Measurements from ENCODE around the gene AOC3. TPM values are rescaled to one million over a fixed set of nuclear protein-coding genes. Genes with fewer than 3 reads are reported as not detected.

AOC3 gene
- polyA plus RNA-seq, 1 donor from 2014 or later: 0.35 TPM

DNA sequence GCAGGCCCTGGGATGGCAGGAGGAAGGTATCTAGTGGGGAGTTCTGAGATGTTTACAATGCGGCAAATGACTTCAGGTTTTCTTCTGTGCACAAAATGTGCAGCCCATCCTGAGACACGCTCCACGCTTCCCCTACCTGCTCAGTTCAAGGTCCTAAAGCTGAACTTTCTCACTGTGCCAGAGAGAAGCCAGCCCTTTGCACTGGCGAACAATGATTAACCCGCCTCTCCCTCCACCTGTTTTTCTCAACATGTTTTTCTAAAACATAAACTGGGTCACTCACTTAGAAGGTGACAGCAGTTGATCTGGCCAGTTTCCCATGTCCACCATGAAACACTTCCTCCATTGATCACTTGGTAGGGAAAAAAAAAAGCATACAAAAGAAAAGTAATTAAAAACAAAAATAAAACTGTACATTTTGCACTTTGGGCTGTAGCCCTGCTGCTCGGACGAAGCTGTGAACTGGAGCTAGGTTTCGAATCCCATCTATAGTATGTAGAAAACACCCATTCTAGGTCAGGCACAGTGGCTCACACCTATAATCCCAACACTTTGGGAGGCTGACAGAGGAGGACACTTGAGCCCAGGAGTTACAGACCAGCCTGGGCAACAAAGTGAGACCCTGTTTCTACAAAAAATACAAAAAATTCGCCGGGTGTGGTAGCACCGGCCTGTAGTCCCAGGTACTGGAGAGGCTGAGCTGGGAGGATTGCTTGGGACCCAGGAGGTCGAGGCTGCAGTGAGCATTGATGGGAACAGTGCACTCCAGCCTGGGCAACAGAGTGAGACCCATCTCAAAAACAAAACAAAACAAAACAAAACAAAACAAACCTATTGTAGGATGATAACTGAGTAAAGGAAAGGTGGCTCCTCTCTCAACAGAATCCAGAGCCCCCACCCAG lies 43.5 kb downstream of the AOC3 start:
- Histone ChIP-seq H3K27ac (ENCODE audit: low read length) (no peak overlapping the region), H3F3A (ENCODE audit: insufficient read depth, low read length, poor library complexity, severe bottlenecking) (no peaks in the 10 kb centered on the region), H3K4me2 (ENCODE audit: low read length) (no peak overlapping the region), H3K9me2 (ENCODE audit: insufficient read depth, low read length) (no peaks in the 10 kb centered on the region), H3K27me3 (ENCODE audit: insufficient read depth, low read depth, low read length) (no peaks in the 10 kb centered on the region), H3K36me3 (ENCODE audit: insufficient read depth, low read length) (no peaks in the 10 kb centered on the region), H3K9ac (ENCODE audit: low read length) (no peak overlapping the region), H4K20me1 (ENCODE audit: insufficient read depth) (no peaks in the 10 kb centered on the region), H2AFZ (ENCODE audit: low read depth, low read length) (no peak overlapping the region), H3K4me3 (ENCODE audit: low read length) (no peak overlapping the region), H3K9me3 (ENCODE audit: low read length) (no peaks in the 10 kb centered on the region), H3K79me2 (replicated peaks; ENCODE audit: insufficient read depth, low read length) (no peaks in the 10 kb centered on the region)
- TF ChIP-seq EZH2 (IDR thresholded peaks at IDR 0.05; ENCODE audit: borderline replicate concordance, insufficient read depth, low read length, poor library complexity, severe bottlenecking): no peak
- TF ChIP-seq, protein P1, sequence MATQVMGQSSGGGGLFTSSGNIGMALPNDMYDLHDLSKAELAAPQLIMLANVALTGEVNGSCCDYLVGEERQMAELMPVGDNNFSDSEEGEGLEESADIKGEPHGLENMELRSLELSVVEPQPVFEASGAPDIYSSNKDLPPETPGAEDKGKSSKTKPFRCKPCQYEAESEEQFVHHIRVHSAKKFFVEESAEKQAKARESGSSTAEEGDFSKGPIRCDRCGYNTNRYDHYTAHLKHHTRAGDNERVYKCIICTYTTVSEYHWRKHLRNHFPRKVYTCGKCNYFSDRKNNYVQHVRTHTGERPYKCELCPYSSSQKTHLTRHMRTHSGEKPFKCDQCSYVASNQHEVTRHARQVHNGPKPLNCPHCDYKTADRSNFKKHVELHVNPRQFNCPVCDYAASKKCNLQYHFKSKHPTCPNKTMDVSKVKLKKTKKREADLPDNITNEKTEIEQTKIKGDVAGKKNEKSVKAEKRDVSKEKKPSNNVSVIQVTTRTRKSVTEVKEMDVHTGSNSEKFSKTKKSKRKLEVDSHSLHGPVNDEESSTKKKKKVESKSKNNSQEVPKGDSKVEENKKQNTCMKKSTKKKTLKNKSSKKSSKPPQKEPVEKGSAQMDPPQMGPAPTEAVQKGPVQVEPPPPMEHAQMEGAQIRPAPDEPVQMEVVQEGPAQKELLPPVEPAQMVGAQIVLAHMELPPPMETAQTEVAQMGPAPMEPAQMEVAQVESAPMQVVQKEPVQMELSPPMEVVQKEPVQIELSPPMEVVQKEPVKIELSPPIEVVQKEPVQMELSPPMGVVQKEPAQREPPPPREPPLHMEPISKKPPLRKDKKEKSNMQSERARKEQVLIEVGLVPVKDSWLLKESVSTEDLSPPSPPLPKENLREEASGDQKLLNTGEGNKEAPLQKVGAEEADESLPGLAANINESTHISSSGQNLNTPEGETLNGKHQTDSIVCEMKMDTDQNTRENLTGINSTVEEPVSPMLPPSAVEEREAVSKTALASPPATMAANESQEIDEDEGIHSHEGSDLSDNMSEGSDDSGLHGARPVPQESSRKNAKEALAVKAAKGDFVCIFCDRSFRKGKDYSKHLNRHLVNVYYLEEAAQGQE (IDR thresholded peaks at IDR 0.05; ENCODE audit: borderline replicate concordance): no peak
- no peak for TF ChIP-seq SMC3 (conservative IDR thresholded peaks at IDR 0.05; ENCODE audit: poor library complexity)
- TF ChIP-seq TAF1 (IDR thresholded peaks at IDR 0.05; ENCODE audit: low read depth): no peak
- no peak for TF ChIP-seq EP300 (conservative IDR thresholded peaks at IDR 0.05; ENCODE audit: poor library complexity, severe bottlenecking)
- no peak for TF ChIP-seq RAD21 (conservative IDR thresholded peaks at IDR 0.05)
- TF ChIP-seq MXI1 (conservative IDR thresholded peaks at IDR 0.05; ENCODE audit: poor library complexity, severe bottlenecking): no peak
- TF ChIP-seq, protein P2, sequence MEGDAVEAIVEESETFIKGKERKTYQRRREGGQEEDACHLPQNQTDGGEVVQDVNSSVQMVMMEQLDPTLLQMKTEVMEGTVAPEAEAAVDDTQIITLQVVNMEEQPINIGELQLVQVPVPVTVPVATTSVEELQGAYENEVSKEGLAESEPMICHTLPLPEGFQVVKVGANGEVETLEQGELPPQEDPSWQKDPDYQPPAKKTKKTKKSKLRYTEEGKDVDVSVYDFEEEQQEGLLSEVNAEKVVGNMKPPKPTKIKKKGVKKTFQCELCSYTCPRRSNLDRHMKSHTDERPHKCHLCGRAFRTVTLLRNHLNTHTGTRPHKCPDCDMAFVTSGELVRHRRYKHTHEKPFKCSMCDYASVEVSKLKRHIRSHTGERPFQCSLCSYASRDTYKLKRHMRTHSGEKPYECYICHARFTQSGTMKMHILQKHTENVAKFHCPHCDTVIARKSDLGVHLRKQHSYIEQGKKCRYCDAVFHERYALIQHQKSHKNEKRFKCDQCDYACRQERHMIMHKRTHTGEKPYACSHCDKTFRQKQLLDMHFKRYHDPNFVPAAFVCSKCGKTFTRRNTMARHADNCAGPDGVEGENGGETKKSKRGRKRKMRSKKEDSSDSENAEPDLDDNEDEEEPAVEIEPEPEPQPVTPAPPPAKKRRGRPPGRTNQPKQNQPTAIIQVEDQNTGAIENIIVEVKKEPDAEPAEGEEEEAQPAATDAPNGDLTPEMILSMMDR (IDR thresholded peaks at IDR 0.05; ENCODE audit: poor library complexity, severe bottlenecking): no peak
- no peak for TF ChIP-seq POLR2AphosphoS5 (IDR thresholded peaks at IDR 0.05)

DNA sequence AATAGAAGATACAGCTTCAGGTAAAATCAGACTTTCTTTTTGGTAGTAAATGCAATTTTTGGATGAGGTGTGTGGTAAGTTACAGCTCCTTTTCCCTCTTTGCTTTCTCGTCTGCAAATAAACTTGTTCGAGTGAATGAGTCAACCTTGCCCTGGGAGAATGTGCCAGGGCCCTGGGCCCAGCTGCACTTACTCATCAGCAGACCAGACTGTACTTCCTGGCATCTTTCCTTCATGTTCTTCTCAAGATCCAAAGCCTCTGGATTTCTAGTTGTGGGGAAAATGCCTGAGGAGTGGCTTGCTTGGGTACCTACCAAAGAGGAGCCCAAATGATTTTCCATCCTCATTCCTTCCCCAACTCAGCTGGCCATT lies 44.2 kb downstream of the AOC3 start:
- Histone ChIP-seq H3K9me3 (ENCODE audit: low read length) (no peaks in the 10 kb centered on the region), H3K9ac (ENCODE audit: low read length) (no peak overlapping the region), H3K79me2 (replicated peaks; ENCODE audit: insufficient read depth, low read length) (no peaks in the 10 kb centered on the region), H4K20me1 (ENCODE audit: insufficient read depth) (no peaks in the 10 kb centered on the region), H3K4me3 (ENCODE audit: low read length) (no peak overlapping the region), H3K27ac (ENCODE audit: low read length) (no peak overlapping the region), H3K36me3 (ENCODE audit: insufficient read depth, low read length) (no peaks in the 10 kb centered on the region), H3K4me2 (ENCODE audit: low read length) (no peak overlapping the region), H3K9me2 (ENCODE audit: insufficient read depth, low read length) (no peaks in the 10 kb centered on the region), H3F3A (ENCODE audit: insufficient read depth, low read length, poor library complexity, severe bottlenecking) (no peaks in the 10 kb centered on the region), H3K27me3 (ENCODE audit: insufficient read depth, low read depth, low read length) (no peaks in the 10 kb centered on the region), H2AFZ (ENCODE audit: low read depth, low read length) (no peak overlapping the region)
- TF ChIP-seq RAD21 (conservative IDR thresholded peaks at IDR 0.05) (no peak), MXI1 (conservative IDR thresholded peaks at IDR 0.05; ENCODE audit: poor library complexity, severe bottlenecking) (no peak), TAF1 (IDR thresholded peaks at IDR 0.05; ENCODE audit: low read depth) (no peak), POLR2AphosphoS5 (IDR thresholded peaks at IDR 0.05) (no peak), EP300 (conservative IDR thresholded peaks at IDR 0.05; ENCODE audit: poor library complexity, severe bottlenecking) (no peak), EZH2 (IDR thresholded peaks at IDR 0.05; ENCODE audit: borderline replicate concordance, insufficient read depth, low read length, poor library complexity, severe bottlenecking) (no peak), SMC3 (conservative IDR thresholded peaks at IDR 0.05; ENCODE audit: poor library complexity) (no peak)
- TF ChIP-seq, protein P1 (IDR thresholded peaks at IDR 0.05; ENCODE audit: borderline replicate concordance): no peak
- TF ChIP-seq, protein P2 (IDR thresholded peaks at IDR 0.05; ENCODE audit: poor library complexity, severe bottlenecking): no peak
